Ishikawa (cell line): ENCODE measurements around the gene FBXO3.

Source experiments
- CEBPB ChIP-seq: IDR thresholded peaks from 2 replicates; pipeline ENCODE4 v1.6.1; 2012
- CREB1 ChIP-seq: IDR thresholded peaks from 2 replicates; pipeline ENCODE4 v1.6.1; 2012; ENCODE audit warnings: low read depth
- EP300 ChIP-seq: IDR thresholded peaks from 2 replicates; pipeline ENCODE4 v1.6.1; 2012; ENCODE audit warnings: borderline replicate concordance
- FOXM1 ChIP-seq: IDR thresholded peaks from 2 replicates; pipeline ENCODE4 v1.6.1; 2012; ENCODE audit warnings: low read depth, borderline replicate concordance
- RAD21 ChIP-seq: IDR thresholded peaks from 2 replicates; pipeline ENCODE4 v1.6.1; 2012; ENCODE audit warnings: low read depth
- REST ChIP-seq: IDR thresholded peaks from 2 replicates; pipeline ENCODE4 v1.6.1; 2012; ENCODE audit warnings: low read depth, mild to moderate bottlenecking
- TAF1 ChIP-seq: IDR thresholded peaks from 2 replicates; pipeline ENCODE4 v1.6.1; 2012; ENCODE audit warnings: low read depth, mild to moderate bottlenecking
- TEAD4 ChIP-seq: IDR thresholded peaks from 2 replicates; pipeline ENCODE4 v1.6.1; 2012
- YY1 ChIP-seq: IDR thresholded peaks from 2 replicates; pipeline ENCODE4 v1.6.1; 2012; ENCODE audit warnings: low read depth
- TF ChIP-seq, protein P1 (sequence below): IDR thresholded peaks from 2 replicates; pipeline ENCODE4 v1.6.1; 2012
- TF ChIP-seq, protein P2 (sequence below): IDR thresholded peaks from 2 replicates; pipeline ENCODE4 v1.6.1; 2012

GRCh38 chr11:33701302-33702230 lies 72.8 kb downstream of the FBXO3 start:
- TF ChIP-seq TAF1: no peak
- TF ChIP-seq CEBPB: no peak
- TF ChIP-seq TEAD4: no peak
- TF ChIP-seq REST: no peak
- TF ChIP-seq, protein P1, sequence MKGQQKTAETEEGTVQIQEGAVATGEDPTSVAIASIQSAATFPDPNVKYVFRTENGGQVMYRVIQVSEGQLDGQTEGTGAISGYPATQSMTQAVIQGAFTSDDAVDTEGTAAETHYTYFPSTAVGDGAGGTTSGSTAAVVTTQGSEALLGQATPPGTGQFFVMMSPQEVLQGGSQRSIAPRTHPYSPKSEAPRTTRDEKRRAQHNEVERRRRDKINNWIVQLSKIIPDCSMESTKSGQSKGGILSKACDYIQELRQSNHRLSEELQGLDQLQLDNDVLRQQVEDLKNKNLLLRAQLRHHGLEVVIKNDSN: no peak
- TF ChIP-seq, protein P2, sequence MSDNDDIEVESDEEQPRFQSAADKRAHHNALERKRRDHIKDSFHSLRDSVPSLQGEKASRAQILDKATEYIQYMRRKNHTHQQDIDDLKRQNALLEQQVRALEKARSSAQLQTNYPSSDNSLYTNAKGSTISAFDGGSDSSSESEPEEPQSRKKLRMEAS: no peak
- no peak for TF ChIP-seq CREB1
- no peak for TF ChIP-seq RAD21
- no peak for TF ChIP-seq YY1
- TF ChIP-seq EP300: no peak
- TF ChIP-seq FOXM1: no peak
